CMK (cell line): ENCODE results near the gene TOMM20.

ENCODE experiments used
- DNase-seq: peaks from one replicate; pipeline ENCODE4 v3.0.0-alpha.2; 2010; ENCODE audit warnings: low read depth

The TOMM20 gene

GRCh38 chr1:235060607-235061470 lies 67.8 kb downstream of the TOMM20 start:
- no peak for DNase-seq
